Suppressor macrophage (primary cell): Measurements from ENCODE around the gene KCNG2.

Experiments
- DNase-seq, 4 experiments: peaks; one replicate each; pipeline ENCODE4 v3.0.0-alpha.2; 2020 to 2022

The KCNG2 gene

DNA sequence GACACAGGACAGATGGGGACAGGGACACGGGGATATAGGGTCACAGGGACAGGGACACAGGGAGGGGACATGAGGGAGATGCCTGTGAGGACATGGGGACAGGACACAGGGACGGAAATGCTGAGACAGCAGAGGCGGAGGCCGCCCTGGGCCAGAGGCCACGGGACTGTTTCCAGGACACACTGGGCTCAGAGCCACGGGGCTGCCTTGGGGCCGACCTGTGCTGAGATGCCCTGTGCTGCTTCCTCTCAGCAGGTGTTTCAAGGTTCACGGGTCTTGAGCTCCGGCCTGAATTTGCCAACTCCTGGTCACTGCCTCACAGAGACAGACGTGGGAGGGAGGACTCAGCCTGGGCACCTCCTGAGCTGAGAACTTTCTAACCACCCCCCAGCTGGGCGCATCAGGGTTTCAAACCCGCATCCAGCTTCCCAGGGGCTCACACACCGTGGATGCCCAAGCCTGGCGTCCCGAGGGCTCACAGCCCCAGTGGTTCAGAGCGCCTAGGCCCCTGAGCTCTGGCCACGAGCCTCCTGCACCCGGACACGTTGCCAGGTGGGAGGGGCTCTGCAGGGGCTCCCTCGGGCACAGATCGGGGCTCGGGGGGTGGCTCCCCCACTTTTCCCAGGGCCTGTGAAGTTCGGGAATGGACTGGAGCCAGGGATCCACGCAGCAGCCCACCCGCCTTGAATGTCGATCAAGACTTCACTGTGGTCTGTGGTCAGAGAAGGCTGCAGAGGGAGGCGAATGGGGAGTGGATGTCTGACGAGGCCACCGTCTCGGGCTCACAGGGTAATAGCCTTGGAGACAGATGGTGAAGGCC lies 89.7 kb downstream of the KCNG2 start:
- no peak for DNase-seq

DNA sequence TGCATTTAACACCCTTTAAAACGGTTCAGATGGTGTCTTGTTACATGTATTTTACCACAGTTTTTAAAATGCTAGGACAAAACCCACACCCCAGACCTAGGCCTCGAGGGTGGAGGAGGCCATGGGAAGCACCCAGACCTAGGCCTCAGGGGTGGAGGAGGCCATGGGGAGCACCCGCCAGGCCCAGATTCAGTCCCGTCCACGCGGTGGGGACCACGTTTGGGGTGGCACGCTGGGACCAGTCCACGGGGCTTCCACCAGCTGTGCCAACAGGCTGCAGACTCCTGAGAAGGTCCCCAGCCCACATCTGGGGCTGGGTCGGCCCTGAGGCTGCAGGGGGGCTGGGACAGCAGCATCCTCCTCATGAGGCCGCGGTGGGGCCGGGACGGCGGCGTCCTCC lies 90.3 kb downstream of the KCNG2 start:
- DNase-seq: no peak

DNA sequence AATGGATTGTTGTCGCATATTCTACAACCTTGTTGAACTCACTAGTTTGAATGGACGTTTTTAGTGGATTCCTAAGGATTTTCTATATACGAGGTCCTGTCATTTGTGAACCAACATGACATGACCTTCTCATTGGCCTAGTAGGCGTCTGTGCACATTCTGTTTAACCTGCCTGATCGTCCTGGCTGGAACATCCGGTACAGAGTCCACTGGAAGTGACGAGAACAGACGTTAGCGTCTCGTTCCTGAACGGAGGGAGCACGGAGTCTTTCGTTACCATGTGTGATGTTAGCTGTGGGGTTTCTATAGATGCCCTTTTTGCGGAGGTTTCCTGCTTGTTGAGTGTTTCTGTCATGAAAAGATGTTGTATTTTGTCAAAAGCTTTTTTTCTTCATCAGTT lies 91.8 kb downstream of the KCNG2 start:
- DNase-seq: no peak

DNA sequence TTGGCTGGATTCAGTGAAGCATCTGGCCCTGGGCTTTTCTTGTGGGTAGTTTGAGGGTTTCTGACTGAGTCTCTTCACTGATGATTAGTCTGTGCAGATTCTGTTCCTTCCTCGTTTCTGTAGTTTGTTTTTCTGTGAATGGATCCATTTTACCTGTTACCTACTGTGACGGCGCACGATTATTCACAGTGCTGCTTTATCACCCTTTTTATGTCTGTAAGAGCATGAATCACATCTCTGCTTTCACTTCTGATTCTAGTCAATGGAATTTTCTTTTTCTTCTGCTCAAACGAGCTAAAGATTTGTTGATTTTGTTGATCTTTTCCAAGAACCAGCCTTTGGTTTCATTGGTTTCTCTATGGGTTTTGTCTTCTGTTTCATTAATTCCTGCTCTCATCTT lies 92.9 kb downstream of the KCNG2 start:
- no peak for DNase-seq

DNA sequence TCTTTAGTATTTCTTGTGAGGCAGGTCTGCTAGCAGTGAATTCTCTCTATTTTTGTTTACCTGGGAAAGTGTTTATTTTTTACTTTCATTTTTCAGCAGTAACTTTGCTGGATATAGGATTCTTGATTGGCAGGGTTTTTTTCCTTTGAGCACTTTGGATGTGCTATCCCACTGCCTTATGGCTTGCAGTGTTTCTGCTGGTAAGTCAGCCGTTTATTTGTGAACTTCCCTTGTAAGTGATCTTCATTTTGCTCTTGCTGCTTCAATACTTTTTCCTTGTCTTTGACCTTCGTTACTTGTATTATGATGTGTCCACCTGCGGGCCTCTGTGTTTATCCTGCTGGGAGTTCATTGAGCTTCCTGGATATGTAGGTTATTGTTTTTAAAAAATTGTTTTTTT lies 99.0 kb downstream of the KCNG2 start:
- DNase-seq: no peak

DNA sequence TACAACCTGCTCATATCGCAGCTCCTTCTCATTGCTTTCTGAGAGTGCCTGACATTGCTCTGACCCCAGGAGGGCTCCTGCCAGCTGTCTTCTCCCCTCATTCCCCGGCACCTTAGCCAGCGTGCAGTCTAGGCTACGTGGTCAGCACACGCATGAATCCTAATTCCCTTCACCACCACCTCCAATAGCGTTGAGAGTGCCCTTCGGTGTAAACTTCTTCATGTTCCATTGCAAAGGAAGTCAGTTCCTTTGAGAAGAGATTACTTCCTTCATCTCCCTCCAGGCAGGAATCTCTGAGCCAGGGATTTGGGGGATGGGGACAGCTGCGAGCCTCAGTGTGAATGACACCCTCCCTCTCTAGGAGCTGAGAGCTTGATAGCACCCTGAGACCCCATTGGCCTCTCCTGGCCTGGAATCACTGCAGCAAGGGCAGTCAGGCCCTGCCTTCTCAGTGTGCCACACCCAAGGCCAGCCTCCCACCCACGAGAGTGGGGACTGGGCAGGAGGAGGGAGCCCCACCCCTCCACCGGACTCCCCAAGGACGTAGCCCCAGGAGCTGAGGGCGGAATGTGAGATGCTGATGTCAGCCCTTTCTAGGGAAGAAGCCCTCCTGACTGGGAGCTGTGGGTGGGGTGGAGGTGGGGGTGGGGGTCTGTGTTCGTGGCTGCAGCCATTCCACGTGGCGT lies 100.3 kb downstream of the KCNG2 start:
- no peak for DNase-seq

DNA sequence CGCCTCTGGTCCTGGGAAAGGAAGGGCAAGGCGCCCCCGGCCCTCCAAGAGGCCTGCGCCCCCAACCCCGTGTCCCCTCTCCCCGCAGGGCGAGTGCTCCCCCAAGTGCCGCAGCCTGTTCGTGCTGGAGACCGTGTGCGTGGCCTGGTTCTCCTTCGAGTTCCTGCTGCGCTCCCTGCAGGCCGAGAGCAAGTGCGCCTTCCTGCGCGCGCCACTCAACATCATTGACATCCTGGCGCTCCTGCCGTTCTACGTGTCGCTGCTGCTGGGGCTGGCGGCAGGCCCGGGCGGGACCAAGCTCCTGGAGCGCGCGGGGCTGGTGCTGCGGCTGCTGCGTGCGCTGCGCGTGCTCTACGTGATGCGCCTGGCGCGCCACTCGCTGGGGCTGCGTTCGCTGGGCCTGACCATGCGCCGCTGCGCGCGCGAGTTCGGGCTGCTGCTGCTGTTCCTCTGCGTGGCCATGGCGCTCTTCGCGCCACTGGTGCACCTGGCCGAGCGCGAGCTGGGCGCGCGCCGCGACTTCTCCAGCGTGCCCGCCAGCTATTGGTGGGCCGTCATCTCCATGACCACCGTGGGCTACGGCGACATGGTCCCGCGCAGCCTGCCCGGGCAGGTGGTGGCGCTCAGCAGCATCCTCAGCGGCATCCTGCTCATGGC lies 101.3 kb downstream of the KCNG2 start:
- DNase-seq: no peak

DNA sequence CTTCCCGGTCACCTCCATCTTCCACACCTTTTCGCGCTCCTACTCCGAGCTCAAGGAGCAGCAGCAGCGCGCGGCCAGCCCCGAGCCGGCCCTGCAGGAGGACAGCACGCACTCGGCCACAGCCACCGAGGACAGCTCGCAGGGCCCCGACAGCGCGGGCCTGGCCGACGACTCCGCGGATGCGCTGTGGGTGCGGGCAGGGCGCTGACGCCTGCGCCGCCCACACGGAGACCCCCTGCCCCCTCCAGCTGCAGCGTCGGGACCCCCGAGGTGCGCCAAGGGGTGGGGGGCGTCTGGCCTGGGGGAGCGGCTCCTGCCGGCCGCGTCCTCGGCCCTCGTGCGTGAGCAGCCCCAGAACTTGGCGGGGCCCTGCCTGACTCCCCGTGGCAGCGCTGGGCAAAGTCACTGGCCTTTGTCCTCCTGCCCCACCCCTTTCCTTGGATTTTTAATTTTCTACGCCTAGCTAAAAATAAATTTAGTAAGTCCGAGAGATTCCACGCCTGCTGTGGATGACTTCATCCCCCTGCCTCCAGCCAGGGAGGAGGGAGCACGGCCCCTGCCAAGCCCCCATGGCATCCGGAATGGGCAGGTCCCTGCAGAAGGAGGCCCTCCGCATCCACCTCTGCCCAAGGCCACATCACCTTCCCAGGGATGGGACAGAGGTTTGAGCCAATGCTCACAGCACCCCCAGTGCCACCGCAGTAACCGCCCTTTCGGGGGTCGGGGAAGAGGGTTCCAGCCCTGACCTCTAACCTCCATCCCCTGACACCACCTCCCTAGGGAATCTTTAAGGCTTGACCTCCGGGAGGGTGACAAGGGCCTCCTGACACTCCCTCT lies 102.1 kb downstream of the KCNG2 start:
- DNase-seq: no peak

DNA sequence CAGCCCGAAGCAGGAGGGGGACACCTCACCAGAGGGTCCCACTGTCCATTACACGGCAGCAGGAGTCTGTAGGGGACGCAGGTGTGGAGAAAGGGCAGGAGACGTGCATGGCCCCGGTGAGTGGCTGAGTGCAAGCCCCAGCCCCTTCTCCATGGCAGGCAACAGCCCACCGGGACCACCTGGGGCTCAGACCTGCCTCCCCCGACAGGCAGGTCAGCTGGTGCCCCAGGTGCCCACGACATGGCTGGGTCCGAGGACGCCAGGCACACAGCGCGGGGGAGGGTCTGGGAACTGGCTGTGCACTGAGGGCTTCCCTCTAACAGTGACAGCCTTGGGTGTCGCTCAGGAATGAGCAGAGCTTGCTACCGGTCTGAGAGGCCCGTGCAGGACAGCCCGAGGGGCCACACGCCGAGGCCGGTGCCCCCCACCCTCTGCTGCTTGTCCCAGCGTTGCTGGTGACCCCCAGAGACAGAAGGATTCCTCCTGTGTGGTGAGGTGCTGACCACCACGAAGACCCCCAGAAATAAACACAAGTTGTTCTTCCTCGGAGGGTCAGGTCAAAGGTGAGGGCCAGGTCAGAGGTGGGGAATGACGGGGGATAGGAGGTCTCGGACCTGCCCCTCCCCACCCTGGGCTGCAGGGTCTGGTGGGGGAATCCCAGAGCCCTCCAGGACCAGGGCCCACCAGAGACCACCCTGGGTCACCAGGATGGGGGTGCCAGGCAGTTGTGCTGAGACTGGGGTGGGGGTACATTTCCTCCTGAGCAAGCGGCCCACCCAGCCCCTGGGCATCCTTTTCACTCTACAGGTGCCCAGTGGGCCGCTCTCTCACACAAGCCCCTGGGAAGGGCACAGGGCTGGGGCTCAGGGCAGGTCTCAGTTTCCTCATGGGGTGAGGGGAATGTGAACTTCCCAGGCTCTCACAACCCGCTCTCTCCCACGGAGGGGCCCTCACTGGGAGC lies 103.2 kb downstream of the KCNG2 start:
- no peak for DNase-seq

DNA sequence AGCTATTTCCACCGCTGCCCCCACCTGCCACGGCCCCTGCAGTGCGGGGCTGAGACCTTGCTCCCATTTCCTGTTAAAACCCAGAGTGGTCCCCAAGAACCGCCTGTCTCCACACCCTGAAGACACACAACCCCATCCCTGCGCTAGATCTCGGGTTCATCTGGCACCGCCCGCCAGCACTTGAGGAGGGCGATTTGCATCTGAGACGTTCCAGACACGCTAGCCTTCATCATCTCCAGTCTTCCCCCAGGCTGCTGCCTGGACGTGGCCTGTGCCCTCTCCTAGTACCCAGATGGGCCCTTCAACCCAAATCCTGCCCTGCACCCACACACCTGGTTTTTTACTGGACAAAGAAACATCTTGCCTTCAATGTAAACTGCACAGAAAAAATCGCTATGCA lies 103.9 kb downstream of the KCNG2 start:
- DNase-seq: no peak

DNA sequence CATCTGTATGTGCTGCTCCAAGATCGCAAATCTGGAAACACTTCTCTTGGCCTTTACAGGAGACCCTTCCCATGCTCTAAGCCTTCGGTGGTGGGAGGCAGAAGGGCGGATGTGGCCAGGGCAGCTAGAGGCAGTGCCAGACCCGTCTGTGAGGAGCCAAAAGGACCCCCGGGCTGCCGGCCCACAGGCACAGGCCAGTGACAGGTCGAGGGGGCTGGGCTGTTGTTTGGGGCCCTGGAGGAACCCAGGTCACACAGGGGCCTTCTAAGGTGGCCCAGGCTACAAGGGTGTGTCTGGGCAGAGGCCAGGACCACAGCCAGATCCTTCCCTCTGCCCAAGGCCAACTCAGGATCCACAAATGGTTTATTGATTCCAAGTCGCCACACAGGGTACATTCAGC lies 104.3 kb downstream of the KCNG2 start:
- DNase-seq: no peak

DNA sequence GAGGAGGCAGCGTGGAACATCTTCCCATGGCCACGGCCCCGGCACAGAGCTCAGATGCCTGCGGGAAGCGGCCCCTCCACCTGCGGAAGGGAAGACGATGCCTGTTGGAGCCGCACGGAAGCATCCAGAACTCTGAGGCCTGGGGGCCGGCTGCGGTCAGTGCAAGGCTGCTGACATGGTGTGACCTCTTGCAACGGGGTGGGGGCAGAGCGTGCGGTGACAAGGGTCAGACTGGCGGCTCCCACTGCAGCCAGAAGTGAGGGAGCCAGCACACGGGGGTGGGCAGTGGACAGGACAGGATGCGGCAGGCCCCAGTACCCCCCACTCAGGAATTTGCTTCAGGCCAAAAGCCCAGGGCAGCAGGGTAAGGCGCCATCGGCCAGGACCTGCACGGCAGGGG lies 104.9 kb downstream of the KCNG2 start:
- DNase-seq: no peak

DNA sequence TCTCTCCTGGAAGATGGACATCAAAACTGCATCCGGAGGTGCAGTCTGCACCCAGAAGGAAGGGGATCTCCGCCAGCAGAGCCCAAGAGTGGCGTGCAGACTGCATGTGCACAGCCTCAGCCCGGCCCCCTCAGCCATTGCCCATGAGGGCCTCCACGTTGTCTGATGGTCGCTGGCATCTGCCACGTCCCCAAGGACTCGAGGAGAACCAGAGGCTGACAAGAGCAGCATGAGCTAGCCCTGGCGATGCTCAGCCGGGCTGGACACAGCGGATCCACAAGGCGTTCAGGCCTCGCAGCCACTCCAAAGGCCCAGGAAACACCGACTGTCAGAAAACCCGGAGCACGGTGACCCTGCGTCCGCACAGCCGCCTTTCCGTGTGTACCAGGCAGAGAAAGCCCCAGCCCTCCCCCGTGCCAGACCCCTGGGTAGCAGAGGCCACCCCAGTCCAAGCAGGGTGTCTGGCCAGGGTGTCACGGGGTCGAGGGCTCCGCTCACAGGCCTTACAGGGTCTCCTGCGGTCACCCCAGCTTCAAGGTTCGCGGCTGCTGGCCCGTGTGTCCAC lies 105.4 kb downstream of the KCNG2 start:
- DNase-seq: no peak

DNA sequence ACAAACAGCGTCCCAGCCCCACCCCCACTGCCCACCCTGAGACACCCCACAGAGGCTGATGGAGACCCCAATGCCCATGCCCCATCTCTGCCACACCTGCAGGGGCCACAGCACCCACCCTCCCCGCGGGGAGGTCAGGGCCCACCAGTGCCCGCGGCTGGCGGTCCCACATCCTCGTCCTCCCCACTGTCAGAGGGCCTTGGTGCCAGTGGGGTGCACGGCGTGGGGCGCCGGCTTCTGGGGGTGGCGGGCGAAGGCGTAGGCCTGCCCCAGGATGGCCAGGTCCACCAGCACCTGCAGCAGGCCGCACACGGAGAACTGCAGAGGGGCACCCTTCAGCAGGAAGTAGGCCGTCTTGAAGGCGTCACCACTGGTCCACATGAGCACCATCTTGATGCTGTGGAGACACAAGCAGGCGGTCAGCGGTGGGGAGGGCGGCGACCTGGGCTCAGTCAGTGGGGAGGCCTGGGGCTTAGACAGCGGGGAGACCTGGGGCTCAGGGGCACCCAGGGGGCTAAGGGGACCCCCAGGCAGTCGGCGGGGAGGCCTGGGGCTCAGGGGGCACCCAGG lies 106.1 kb downstream of the KCNG2 start:
- no peak for DNase-seq

DNA sequence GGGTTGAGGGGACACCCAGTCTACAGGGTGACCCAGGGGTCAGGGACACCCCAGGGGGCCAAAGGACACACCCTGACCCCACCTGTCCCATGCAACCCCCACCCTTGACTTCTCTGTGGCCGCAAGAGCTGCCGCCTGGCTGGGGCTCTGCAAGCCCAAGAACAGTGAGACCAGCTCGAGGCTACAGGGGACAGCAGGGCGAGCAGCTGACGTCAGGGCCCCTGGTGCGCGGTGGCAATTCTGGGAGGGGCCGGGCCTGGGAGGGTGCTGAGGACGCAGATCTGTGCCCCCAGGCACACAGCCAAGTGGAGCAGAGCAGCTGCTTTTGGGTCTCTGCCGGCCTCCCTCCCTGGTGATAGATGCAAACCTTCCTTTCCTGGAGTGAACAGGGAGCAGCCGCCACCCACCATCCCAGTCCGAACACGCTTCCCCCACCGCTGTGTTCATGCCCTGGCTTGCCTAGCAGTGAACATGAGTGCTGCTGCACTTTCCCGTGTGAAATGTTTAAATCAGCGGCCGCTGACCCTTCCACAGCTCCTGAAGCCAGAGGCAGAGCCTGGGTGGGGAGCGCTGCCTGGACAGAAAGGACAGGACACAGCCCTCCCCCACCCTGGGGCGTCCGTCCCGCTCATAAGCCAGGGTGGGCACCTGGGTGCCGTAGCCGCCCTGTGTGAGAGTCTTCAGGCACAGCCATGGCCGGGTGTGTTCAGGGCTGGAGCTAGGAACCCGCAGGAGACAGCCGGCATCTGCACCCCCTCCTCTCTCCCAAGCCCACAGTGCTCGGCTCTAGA lies 106.8 kb downstream of the KCNG2 start:
- no peak for DNase-seq

DNA sequence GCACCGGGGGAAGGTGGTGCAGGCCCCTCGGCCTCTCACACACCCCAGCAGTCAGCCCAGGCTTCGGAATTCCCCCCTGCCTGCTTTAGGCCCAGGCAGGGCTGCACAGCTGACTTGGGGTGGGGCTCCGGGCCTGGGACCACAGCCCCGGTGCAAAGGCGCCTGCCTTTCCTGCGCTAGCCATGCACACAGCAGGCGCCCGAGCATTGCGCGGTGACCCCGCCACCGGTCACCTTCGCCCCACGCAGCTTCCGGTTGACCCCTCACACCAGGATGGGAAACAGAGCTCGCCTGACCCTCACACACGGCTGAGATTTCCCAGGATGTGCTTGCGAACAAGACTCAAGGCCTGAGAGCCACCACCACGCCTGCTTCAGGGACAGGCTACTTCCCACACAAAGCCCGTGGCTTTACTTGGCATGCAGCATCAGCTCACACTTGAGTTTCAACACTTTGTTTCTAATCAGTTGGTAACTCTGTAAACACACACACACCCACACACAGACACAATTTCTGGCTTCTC lies 107.7 kb downstream of the KCNG2 start:
- peak; percentile 13 to 54 (median 36) for DNase-seq

DNA sequence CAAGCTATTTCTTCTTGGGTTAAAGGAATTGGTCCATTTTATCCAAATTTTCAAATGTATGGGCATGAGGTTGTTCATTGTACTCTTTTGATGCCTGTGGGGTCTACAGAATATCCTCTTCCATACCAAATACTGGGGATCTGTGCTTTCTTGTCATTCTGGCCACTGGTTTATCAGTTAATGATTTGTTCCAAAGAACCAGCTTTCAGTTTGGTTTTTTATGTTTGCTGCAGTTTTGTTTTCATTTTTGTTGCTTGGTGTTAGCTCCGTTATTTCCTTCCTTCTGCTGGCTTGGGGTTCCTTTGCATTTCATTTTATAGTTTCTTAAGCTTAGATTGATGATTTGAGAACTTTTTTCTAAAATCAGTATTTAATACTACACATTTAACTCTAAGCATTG lies 108.3 kb downstream of the KCNG2 start:
- DNase-seq: no peak

DNA sequence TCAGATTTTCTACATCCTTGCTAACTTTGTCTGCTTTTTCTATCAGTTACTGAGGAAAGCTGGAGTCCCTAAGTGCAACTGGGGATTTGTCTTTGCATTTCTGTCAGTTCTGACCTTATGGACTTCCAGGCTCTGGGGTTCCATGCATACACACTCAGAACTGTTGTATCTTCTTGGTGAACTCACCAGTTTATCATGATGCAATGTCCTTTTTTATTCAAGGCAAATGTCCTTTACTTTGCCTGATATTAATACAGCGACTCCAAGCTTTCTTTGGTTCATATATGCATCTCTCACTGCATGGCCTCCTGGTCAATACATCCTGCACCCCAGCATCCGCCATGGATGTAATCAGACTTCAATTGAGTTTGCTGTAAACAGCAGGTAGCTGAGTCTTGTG lies 109.0 kb downstream of the KCNG2 start:
- no peak for DNase-seq

DNA sequence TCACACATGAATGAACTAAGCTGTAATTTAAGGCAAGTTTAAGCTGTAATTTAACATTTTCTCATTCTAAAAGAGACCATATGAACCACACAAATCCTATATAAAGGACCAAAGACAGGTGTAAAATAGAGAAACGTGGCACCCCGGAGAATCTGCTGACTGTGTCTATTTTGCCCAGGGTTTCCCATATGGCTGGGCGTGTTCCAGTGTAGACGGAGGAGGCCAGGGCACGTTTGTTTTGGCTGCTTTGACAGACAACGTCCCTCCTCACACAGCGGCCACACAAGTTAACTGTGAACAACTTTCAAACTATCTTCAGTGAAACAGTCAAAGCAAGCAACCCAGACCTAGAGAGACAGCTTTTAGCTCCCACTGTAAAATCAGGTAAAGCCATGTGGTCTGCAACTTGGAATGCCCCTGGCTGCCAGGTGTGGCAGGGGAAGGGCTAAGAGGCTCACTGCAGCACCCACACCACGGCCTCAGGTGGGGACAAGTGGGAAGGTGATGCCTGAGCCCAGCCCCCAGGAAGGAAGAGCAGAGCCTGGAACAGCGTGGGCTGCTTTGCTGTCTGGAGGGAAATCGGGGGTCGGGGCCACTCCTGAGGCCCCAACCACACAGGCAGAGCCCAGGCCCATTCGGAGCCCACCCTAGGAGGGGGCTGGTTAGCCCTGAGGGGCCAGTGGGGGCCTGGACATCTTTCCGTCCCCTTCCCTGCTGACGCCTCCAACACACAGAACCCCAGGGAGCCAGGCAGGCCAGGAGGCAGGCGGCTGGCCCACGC lies 113.0 kb downstream of the KCNG2 start:
- DNase-seq: no peak
